Tongue (tissue), 2 donors: ENCODE results near the gene MIEN1. TPM values are rescaled to one million over a fixed set of nuclear protein-coding genes. Genes with fewer than 3 reads are reported as not detected.
"Not testable (repeated sequence)": the region's sequence is repeated elsewhere in the genome, so short reads cannot be mapped to it uniquely, and the experiment has no call there.

Source experiments
- DNase-seq: peaks from one replicate; pipeline ENCODE4 v3.0.0-alpha.2; 2015
- total RNA-seq: library from RNA; depleted of rRNA; stranded (reverse); fragments of >200 nt; gene quantifications from one replicate; pipeline ENCODE4 v1.2.3, GENCODE V29; 2014

Gene MIEN1
- 8.7 TPM for total RNA-seq

- DNase-seq, result peak; percentile 94
Measured at GRCh38 chr17:39730095-39730921, at the start of gene MIEN1. MIEN1 (minus strand) TSS chr17:39730532; CDS start chr17:39730495, 37 bp downstream.

- DNase-seq, result no peak
Measured at GRCh38 chr17:39777534-39778365, 47.4 kb upstream of the MIEN1 start.

- DNase-seq, result no peak
Measured at GRCh38 chr17:39776252-39776651, 45.9 kb upstream of the MIEN1 start.

GRCh38 chr17:39775031-39775430, 44.7 kb upstream of the MIEN1 start:
- no peak for DNase-seq

GRCh38 chr17:39774047-39774446, 43.7 kb upstream of the MIEN1 start:
- no peak for DNase-seq

- peak; percentile 19 for DNase-seq
Measured at GRCh38 chr17:39772987-39773934, 42.9 kb upstream of the MIEN1 start.

GRCh38 chr17:39772415-39772814, 42.1 kb upstream of the MIEN1 start:
- DNase-seq, result no peak

- DNase-seq, result no peak
Measured at GRCh38 chr17:39769974-39770587, 39.7 kb upstream of the MIEN1 start.

GRCh38 chr17:39767147-39767546, 36.8 kb upstream of the MIEN1 start:
- no peak for DNase-seq

GRCh38 chr17:39765766-39766165, 35.4 kb upstream of the MIEN1 start:
- no peak for DNase-seq

GRCh38 chr17:39765175-39765574, 34.8 kb upstream of the MIEN1 start:
- no peak for DNase-seq

GRCh38 chr17:39764171-39764570, 33.8 kb upstream of the MIEN1 start:
- DNase-seq, result not testable (repeated sequence)

- peak; percentile 51 for DNase-seq
Measured at GRCh38 chr17:39763051-39763820, 32.9 kb upstream of the MIEN1 start.

GRCh38 chr17:39761861-39762496, 31.6 kb upstream of the MIEN1 start:
- no peak for DNase-seq

GRCh38 chr17:39759204-39759603, 28.9 kb upstream of the MIEN1 start:
- no peak for DNase-seq

- no peak for DNase-seq
Measured at GRCh38 chr17:39757931-39758873, 27.9 kb upstream of the MIEN1 start.

GRCh38 chr17:39757176-39757662, 26.9 kb upstream of the MIEN1 start:
- DNase-seq, result no peak

GRCh38 chr17:39756380-39757079, 26.2 kb upstream of the MIEN1 start:
- DNase-seq, result no peak
